SH-SY5Y (cell line): ENCODE results near the gene CTSZ.

Experiments
- GATA2 ChIP-seq: IDR thresholded peaks from 2 replicates; pipeline ENCODE4 v1.6.1; 2011; ENCODE audit warnings: mild to moderate bottlenecking, low read depth, low read length
- GATA3 ChIP-seq: IDR thresholded peaks from 2 replicates; pipeline ENCODE4 v1.6.1; 2011; ENCODE audit warnings: low read depth, mild to moderate bottlenecking, low read length, moderate library complexity

DNA sequence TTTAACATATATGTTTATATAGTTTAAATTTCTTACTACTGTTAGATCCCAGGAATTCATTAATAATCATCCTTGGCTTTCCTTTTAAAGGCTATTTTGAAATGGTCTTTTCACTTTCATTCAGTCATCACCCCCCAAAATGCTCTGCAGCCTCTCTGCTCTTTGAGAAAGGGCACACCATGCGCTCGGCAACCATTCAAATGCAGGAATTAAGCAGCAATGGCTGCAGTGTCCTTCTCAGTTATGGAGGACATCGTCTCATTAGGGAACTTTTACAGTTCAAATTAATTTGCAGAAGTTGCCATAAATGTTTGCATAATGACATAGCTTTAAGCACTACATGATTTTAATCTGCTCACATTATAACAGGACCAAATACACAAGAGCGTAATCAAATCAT lies 18.5 kb upstream of the CTSZ start:
- no peak for TF ChIP-seq GATA2
- TF ChIP-seq GATA3: no peak
